Measurements from ENCODE around the gene RNF146.
"Not testable (repeated sequence)": the region's sequence is repeated elsewhere in the genome, so short reads cannot be mapped to it uniquely, and the experiment has no call there.

The RNF146 gene, protein sequence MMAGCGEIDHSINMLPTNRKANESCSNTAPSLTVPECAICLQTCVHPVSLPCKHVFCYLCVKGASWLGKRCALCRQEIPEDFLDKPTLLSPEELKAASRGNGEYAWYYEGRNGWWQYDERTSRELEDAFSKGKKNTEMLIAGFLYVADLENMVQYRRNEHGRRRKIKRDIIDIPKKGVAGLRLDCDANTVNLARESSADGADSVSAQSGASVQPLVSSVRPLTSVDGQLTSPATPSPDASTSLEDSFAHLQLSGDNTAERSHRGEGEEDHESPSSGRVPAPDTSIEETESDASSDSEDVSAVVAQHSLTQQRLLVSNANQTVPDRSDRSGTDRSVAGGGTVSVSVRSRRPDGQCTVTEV

DNA sequence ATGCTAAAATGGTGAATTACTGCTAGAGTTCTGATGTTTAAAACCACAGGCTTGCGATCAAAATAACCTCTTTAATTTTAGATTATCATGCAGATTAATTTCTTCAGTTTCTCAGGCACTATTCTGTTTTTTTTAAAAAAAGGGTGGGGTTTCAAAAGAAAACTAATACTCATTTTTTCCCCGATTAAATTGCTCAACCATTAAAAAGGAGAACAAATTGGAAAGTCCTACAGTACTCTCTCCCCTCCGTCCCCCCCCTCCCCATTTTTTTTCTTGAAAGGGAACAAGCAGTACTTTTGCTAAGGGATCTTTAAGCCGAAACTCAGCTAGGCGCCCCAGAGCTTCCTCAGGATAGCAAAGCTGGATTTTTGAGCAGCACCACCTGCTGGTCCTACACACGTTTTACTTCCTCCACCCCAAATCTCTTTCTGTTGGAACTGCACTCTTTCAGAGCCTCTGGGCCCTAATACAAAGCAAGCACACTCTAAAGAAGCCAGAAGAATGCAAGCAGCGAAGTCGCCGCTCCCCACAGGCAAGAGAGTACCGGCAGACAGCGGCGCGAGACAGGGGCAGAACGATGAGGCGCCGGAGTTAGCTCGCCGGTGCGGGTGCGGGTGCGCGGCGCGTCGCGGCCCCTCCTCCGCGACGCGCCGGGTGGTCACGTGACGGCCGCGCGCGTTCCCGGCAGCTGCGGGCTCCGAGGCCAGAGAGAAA is at the start of gene RNF146:
TSS of gene RNF146 (plus strand) at position 687 of the 714 bp plus-strand sequence. CDS start 13,475 bp downstream, outside the sequence.
- TF ChIP-seq, protein P1, sequence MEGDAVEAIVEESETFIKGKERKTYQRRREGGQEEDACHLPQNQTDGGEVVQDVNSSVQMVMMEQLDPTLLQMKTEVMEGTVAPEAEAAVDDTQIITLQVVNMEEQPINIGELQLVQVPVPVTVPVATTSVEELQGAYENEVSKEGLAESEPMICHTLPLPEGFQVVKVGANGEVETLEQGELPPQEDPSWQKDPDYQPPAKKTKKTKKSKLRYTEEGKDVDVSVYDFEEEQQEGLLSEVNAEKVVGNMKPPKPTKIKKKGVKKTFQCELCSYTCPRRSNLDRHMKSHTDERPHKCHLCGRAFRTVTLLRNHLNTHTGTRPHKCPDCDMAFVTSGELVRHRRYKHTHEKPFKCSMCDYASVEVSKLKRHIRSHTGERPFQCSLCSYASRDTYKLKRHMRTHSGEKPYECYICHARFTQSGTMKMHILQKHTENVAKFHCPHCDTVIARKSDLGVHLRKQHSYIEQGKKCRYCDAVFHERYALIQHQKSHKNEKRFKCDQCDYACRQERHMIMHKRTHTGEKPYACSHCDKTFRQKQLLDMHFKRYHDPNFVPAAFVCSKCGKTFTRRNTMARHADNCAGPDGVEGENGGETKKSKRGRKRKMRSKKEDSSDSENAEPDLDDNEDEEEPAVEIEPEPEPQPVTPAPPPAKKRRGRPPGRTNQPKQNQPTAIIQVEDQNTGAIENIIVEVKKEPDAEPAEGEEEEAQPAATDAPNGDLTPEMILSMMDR (IDR thresholded peaks at IDR 0.05; ENCODE audit: control insufficient read depth, extremely low read depth, insufficient read depth) = peak; percentile 73
- H3K4me3 ChIP-seq (ENCODE audit: low read depth, low read length) = peak within 1 kb of the TSS; percentile 86
- peak; percentile 45 for DNase-seq (ENCODE audit: low read depth)

DNA sequence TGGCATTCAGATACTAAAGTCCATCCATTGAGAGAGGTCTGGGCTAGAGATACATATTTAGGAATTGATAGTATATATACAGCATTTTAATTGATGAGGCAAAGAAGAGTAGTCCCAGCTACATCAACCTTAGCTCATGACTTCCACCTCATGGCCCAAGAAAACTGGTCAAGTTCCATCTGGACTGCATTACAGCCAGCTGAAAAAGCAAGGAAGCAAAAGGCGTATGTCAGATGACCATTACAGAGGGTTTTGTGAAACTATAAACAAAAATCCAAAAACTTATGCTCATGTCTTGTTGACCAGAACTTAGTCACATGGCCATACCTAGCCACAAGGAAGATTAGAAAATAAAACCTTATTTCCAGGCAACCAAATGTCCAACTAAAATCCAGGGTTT is 46.8 kb upstream of the RNF146 start:
- no peak for DNase-seq (ENCODE audit: low read depth)
- TF ChIP-seq, protein P1 (IDR thresholded peaks at IDR 0.05; ENCODE audit: control insufficient read depth, extremely low read depth, insufficient read depth) = no peak
- H3K4me3 ChIP-seq (ENCODE audit: low read depth, low read length) = no peak overlapping the region

DNA sequence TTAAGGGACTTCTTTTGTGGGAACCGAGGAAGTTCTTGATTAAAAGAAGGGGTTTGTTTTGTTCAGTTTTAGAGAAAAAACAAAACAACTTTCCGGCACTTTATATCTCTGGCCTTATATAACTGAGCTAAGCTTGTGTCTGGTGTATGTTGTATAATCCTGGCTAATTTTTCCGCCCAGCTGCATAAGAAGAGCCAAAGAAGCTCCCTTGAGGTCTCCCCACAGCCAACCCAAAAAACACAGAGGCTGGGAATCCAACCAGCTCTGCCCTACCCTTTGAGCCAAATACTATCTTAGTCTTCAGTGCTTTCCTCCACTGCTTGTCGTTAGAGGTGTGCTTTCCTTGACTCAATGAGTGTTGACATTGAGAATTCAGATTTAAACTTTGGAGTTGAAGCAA is 45.5 kb upstream of the RNF146 start:
- DNase-seq (ENCODE audit: low read depth) = no peak
- TF ChIP-seq, protein P1 (IDR thresholded peaks at IDR 0.05; ENCODE audit: control insufficient read depth, extremely low read depth, insufficient read depth) = no peak
- no peak overlapping the region for H3K4me3 ChIP-seq (ENCODE audit: low read depth, low read length)

DNA sequence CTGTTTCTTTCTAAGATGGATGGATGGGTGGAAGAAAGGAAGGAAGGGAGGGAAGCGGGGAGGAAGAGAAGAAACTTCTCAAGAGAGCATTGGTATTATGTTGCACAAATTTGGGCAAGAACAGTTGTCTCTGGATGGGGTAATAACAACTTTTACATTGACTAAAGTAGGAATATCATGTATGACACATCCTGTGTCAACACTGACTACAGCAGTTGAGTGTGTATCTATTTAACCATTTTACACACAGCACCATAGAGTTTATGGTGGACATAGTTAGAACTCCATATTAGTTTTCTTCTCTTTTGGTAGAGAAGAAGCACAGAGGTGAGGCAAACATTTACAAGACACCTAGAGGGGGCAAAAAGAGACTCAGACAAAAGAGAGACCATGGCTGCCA is 44.2 kb upstream of the RNF146 start:
- no peak overlapping the region for H3K4me3 ChIP-seq (ENCODE audit: low read depth, low read length)
- DNase-seq (ENCODE audit: low read depth) = no peak
- TF ChIP-seq, protein P1 (IDR thresholded peaks at IDR 0.05; ENCODE audit: control insufficient read depth, extremely low read depth, insufficient read depth) = no peak

DNA sequence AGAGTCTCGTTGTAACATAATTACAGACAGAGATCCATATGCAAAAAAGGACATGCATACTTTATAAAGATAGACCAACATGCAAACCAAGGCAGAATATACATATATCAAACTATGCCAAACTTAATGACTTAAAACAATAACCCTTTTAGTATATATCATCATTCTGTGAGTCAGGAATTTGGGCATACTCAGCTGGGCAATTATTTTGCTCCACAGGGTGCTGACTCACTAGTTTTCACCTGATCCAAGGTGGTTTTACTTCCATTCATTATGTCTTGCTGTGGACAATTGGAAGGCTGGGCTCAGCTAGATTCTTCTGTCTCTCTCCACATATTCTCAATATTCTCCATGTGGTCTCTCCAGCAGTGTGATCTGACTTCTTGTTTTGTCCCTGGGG is 41.2 kb upstream of the RNF146 start:
- no peak overlapping the region for H3K4me3 ChIP-seq (ENCODE audit: low read depth, low read length)
- TF ChIP-seq, protein P1 (IDR thresholded peaks at IDR 0.05; ENCODE audit: control insufficient read depth, extremely low read depth, insufficient read depth) = no peak
- no peak for DNase-seq (ENCODE audit: low read depth)

DNA sequence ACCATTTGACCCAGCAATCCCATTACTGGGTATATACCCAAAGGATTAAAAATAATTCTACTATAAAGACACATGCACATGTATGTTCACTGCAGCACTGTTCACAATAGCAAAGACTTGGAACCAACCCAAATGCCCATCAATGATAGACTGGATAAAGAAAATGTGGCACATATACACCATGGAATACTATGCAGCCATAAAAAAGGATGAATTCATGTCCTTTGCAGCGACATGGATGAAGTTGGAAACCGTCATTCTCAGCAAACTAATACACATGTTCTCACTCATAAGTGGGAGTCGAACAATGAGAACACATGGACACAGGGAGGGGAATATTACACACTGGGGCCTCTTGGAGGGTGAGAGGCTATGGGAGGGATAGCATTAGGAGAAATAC is 32.8 kb upstream of the RNF146 start:
- not testable (repeated sequence) for DNase-seq (ENCODE audit: low read depth)

DNA sequence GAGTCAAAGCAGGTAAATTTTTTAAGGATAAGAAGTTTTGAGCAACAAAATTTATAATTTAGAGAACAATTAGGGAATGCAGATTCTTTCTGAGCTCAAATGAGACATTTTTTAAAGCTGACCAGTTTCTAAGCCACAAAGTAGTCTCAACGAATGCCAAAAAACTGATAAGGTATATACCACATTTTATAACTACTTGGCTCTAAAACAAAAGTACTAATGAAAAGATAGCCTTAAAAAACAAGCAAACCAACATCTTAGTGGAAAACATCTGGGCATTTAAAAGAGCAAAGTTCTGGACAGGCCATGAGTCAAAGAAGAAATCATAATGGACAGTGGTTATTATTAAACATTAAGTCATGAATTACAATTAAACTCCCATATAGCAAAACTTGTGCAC is 23.2 kb upstream of the RNF146 start:
- TF ChIP-seq, protein P1 (IDR thresholded peaks at IDR 0.05; ENCODE audit: control insufficient read depth, extremely low read depth, insufficient read depth) = no peak
- DNase-seq (ENCODE audit: low read depth) = no peak
- H3K4me3 ChIP-seq (ENCODE audit: low read depth, low read length) = no peak overlapping the region

More for the DNA sequence above, 32.8 kb upstream of the RNF146 start:
- not testable (repeated sequence) for H3K4me3 ChIP-seq (ENCODE audit: low read depth, low read length)

Data from LNCaP clone FGC (cell line).